GM12878 (cell line): ENCODE results near the gene TRIM47. TPM values are rescaled to one million over a fixed set of nuclear protein-coding genes. Genes with fewer than 3 reads are reported as not detected.

Experiments used
- BACH1 ChIP-seq: fragments of 450-650 bp; IDR thresholded peaks from 2 replicates; pipeline ENCODE4 v1.6.1; 2017; ENCODE audit warnings: mild to moderate bottlenecking, borderline replicate concordance
- BRCA1 ChIP-seq: IDR thresholded peaks from 2 replicates; pipeline ENCODE4 v1.6.1; 2011; ENCODE audit warnings: low read depth, low read length, improper control_type of control experiment
- CTCF ChIP-seq, 3 experiments: IDR thresholded peaks in 2 of 3; conservative IDR thresholded peaks in 1 of 3; 2 replicates each; pipeline ENCODE4 v1.5.1; 2011; ENCODE audit warnings: low read depth in 3 of 3, low read length in 3 of 3, mild to moderate bottlenecking in 3 of 3, control low read depth in 2 of 3, moderate library complexity in 2 of 3, inconsistent platforms in 1 of 3, mixed read lengths in 1 of 3; ENCODE audit not compliant: control insufficient read depth in 2 of 3, insufficient read depth in 1 of 3; ENCODE audit errors: extremely low read depth in 1 of 3
- DPF2 ChIP-seq: fragments of 450-650 bp; IDR thresholded peaks from 2 replicates; pipeline ENCODE4 v1.6.1; 2017; ENCODE audit warnings: mild to moderate bottlenecking
- EED ChIP-seq: sonication (generic); IDR thresholded peaks from 2 replicates; pipeline ENCODE4 v1.6.1; 2016; ENCODE audit warnings: antibody characterized with exemption, low read depth
- EP300 ChIP-seq, 2 experiments: fragments of 150-350 bp in 1 of 2; IDR thresholded peaks; 2 replicates each; pipeline ENCODE4 v1.6.1; 2011 to 2012; ENCODE audit warnings: low read depth in 2 of 2, low read length in 2 of 2, borderline replicate concordance in 1 of 2, improper control_type of control experiment in 1 of 2, inconsistent platforms in 1 of 2; ENCODE audit not compliant: control insufficient read depth in 1 of 2
- HDAC2 ChIP-seq: fragments of 200-600 bp; sonication (generic); IDR thresholded peaks from 2 replicates; pipeline ENCODE4 v1.6.1; 2017
- JUNB ChIP-seq: IDR thresholded peaks from 2 replicates; pipeline ENCODE4 v1.6.1; 2016; ENCODE audit warnings: antibody characterized with exemption, mild to moderate bottlenecking
- MTA2 ChIP-seq: fragments of 450-650 bp; IDR thresholded peaks from 2 replicates; pipeline ENCODE4 v1.6.1; 2016; ENCODE audit warnings: low read depth, mild to moderate bottlenecking, moderate library complexity
- NR2F1 ChIP-seq: fragments of 450-650 bp; conservative IDR thresholded peaks from 2 replicates; pipeline ENCODE4 v1.6.1; 2017; ENCODE audit warnings: mild to moderate bottlenecking
- PBX3 ChIP-seq: IDR thresholded peaks from 2 replicates; pipeline ENCODE4 v1.6.1; 2011; ENCODE audit warnings: mild to moderate bottlenecking, low read depth, low read length, moderate library complexity; ENCODE audit not compliant: insufficient replicate concordance
- POLR2AphosphoS2 ChIP-seq: IDR thresholded peaks from 2 replicates; pipeline ENCODE4 v1.6.1; 2011; ENCODE audit warnings: low read depth, mild to moderate bottlenecking, low read length, improper control_type of control experiment, moderate library complexity
- SIX5 ChIP-seq: IDR thresholded peaks from 2 replicates; pipeline ENCODE4 v1.6.1; 2011; ENCODE audit warnings: mild to moderate bottlenecking, low read depth, low read length, moderate library complexity; ENCODE audit not compliant: severe bottlenecking
- SMAD5 ChIP-seq: IDR thresholded peaks from 2 replicates; pipeline ENCODE4 v1.6.1; 2016; ENCODE audit warnings: antibody characterized with exemption, low read depth
- SMC3 ChIP-seq: IDR thresholded peaks from 2 replicates; pipeline ENCODE4 v1.6.1; 2011; ENCODE audit warnings: low read length, improper control_type of control experiment, borderline replicate concordance
- ZBTB4 ChIP-seq: fragments of 450-650 bp; formaldehyde crosslinking; IDR thresholded peaks from 2 replicates; pipeline ENCODE4 v1.4.0; 2022; ENCODE audit warnings: mild to moderate bottlenecking, moderate library complexity
- ZNF207 ChIP-seq: fragments of 450-650 bp; IDR thresholded peaks from 2 replicates; pipeline ENCODE4 v1.6.1; 2014; ENCODE audit warnings: antibody characterized with exemption, mild to moderate bottlenecking, borderline replicate concordance
- ZNF592 ChIP-seq: fragments of 450-650 bp; IDR thresholded peaks from 2 replicates; pipeline ENCODE4 v1.6.1; 2017; ENCODE audit warnings: mild to moderate bottlenecking, moderate library complexity
- ZSCAN29 ChIP-seq: fragments of 450-650 bp; IDR thresholded peaks from 2 replicates; pipeline ENCODE4 v1.6.1; 2017; ENCODE audit warnings: mild to moderate bottlenecking, moderate library complexity
- ZZZ3 ChIP-seq: IDR thresholded peaks from 2 replicates; pipeline ENCODE4 v1.6.1; 2011; ENCODE audit warnings: low read depth; ENCODE audit not compliant: control insufficient read depth, insufficient read length
- polyA plus RNA-seq, 11 experiments: library from polyadenylated mRNA; depleted of rRNA in 4 of 11; unstranded in 6 of 11; stranded (reverse) in 5 of 11; fragments of >200 nt; fragmentation: Nextera tagmentation in 4 of 11; fragmentation: Illumina TruSeq in 1 of 11; extraction: Ambion mirVana in 4 of 11; extraction: Trizol in 1 of 11; gene quantifications; 1 replicate in 1 of 11; 2 replicates in 10 of 11; pipeline versions ENCODE4 v1.2.1 to v1.2.3, GENCODE V29; 2011 to 2016; ENCODE audit warnings: inconsistent platforms in 2 of 11, missing spikeins in 2 of 11, low read depth in 1 of 11
- total RNA-seq, 4 experiments: library from RNA; depleted of rRNA in 3 of 4; stranded (reverse); fragments of >200 nt in 3 of 4; fragmentation: Illumina TruSeq in 1 of 4; extraction: Trizol in 1 of 4; gene quantifications; 2 replicates each; pipeline versions ENCODE4 v1.2.1 to v1.2.3, GENCODE V29; 2013 to 2021

Gene TRIM47
- total and polyA plus RNA-seq, 10 of the 15 experiments (the other 5 are each of a cell fraction or from before 2014, with no cell fraction given), result 0.35 to 9.7 (median 5.3) TPM

GRCh38 chr17:75845058-75845711, 33.2 kb downstream of the TRIM47 start (continued):
- no peak for TF ChIP-seq ZBTB4 (CRISPR knock-in tag)
- no peak; the same call in 1 of the 2 replicates for TF ChIP-seq POLR2AphosphoS2
- no peak for TF ChIP-seq HDAC2
- TF ChIP-seq SMAD5, result no peak
- peak; percentile 35; the same call in 1 of the 2 replicates for TF ChIP-seq MTA2
- TF ChIP-seq ZSCAN29, result no peak
- 0 out of 4 replicates have a peak, but pooled peaks of 1 of the 2 experiments have one; percentile 20 for TF ChIP-seq EP300 (IDR thresholded peaks at IDR 0.05; ENCODE audit: borderline replicate concordance in 1 of 2, control insufficient read depth in 1 of 2, low read depth in 2 of 2, low read length in 2 of 2)
- peak; percentile 64 for TF ChIP-seq NR2F1
- no peak; the same call in 1 of the 2 replicates for TF ChIP-seq BACH1
- peak; percentile 54; the same call in 1 of the 2 replicates for TF ChIP-seq SMC3
- TF ChIP-seq SIX5, result no peak
- TF ChIP-seq JUNB, result no peak
- peak; percentile 71 to 92 (median 89) for TF ChIP-seq CTCF (IDR thresholded peaks at IDR 0.05 in 2 of 3, conservative IDR thresholded peaks at IDR 0.05 in 1 of 3; ENCODE audit: control insufficient read depth in 2 of 3, extremely low read depth in 1 of 3, insufficient read depth in 1 of 3, low read depth in 3 of 3, low read length in 3 of 3)
- TF ChIP-seq BRCA1, result no peak
- TF ChIP-seq ZNF207, result peak; percentile 59; the same call in 1 of the 2 replicates
- no peak for TF ChIP-seq EED
- TF ChIP-seq ZZZ3, result no peak
- peak; percentile 63 for TF ChIP-seq PBX3
- peak; percentile 58 for TF ChIP-seq DPF2
- TF ChIP-seq ZNF592, result no peak
